Duodenal mucosa (tissue), 2 donors: ENCODE data around the gene CFAP43.

ENCODE experiments used
- H3K27ac ChIP-seq: one replicate; pipeline ENCODE4 v1.7.0; 2013; ENCODE audit warnings: low read depth, low read length
- H3K27me3 ChIP-seq, 2 donors: one replicate each; pipeline ENCODE4 v1.7.0; 2013; ENCODE audit warnings: low read length in 2 of 2, control low read depth in 1 of 2; ENCODE audit not compliant: insufficient read depth in 2 of 2, control insufficient read depth in 1 of 2
- H3K36me3 ChIP-seq, 2 donors: one replicate each; pipeline ENCODE4 v1.7.0; 2013; ENCODE audit warnings: low read length in 2 of 2, control low read depth in 1 of 2; ENCODE audit not compliant: insufficient read depth in 2 of 2, control insufficient read depth in 1 of 2
- H3K4me1 ChIP-seq, 2 donors: one replicate each; pipeline ENCODE4 v1.7.0; 2013; ENCODE audit warnings: low read length in 2 of 2, control low read depth in 1 of 2; ENCODE audit not compliant: insufficient read depth in 2 of 2, control insufficient read depth in 1 of 2
- H3K4me3 ChIP-seq, 2 donors: one replicate each; pipeline ENCODE4 v1.7.0; 2013; ENCODE audit warnings: low read length in 2 of 2, low read depth in 1 of 2
- H3K9ac ChIP-seq, 2 donors: one replicate each; pipeline ENCODE4 v1.7.0; 2013; ENCODE audit warnings: low read length in 2 of 2, low read depth in 1 of 2
- H3K9me3 ChIP-seq, 2 donors: one replicate each; pipeline ENCODE4 v1.7.0; 2013; ENCODE audit warnings: low read length in 2 of 2, control low read depth in 1 of 2; ENCODE audit not compliant: control insufficient read depth in 1 of 2

Gene CFAP43, protein sequence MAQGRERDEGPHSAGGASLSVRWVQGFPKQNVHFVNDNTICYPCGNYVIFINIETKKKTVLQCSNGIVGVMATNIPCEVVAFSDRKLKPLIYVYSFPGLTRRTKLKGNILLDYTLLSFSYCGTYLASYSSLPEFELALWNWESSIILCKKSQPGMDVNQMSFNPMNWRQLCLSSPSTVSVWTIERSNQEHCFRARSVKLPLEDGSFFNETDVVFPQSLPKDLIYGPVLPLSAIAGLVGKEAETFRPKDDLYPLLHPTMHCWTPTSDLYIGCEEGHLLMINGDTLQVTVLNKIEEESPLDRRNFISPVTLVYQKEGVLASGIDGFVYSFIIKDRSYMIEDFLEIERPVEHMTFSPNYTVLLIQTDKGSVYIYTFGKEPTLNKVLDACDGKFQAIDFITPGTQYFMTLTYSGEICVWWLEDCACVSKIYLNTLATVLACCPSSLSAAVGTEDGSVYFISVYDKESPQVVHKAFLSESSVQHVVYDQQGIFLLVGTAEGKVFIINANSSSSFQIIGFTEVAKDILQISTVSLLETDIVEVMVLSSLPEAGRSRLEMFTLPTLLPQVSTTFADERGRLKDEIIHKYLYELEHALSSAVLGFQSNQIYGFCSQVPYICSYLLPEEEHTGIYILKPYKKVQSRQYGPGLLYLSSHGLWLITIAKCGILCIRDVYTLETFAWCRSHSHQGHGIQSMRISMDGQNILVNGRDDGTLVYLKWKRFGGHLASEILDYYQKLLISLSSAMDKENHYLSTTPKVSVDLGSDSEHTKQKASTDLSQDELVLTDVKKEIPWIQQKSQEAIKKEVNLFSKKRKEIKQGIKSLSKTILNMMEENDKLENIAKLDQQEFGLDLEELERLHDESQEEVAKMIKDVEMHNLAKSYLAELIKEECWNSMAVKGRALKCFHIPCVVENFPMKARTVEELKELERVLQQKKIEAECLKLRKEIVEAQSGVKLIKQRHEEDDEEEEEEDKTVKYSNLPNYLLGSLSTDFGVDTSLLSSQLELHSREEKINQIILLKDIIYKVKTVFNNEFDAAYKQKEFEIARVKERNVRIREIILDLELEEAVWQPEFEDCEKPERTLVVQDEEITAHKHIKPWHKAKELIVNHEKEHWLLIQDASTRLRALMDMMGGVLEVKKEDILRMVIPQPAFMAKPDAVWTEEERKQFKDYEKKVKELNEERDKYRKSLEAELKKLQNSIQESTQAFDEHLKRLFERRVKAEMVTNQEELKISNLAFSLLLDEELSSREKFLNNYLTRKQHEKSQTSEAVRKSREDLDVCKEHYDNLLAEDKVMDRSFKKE (N-terminal part only)

DNA sequence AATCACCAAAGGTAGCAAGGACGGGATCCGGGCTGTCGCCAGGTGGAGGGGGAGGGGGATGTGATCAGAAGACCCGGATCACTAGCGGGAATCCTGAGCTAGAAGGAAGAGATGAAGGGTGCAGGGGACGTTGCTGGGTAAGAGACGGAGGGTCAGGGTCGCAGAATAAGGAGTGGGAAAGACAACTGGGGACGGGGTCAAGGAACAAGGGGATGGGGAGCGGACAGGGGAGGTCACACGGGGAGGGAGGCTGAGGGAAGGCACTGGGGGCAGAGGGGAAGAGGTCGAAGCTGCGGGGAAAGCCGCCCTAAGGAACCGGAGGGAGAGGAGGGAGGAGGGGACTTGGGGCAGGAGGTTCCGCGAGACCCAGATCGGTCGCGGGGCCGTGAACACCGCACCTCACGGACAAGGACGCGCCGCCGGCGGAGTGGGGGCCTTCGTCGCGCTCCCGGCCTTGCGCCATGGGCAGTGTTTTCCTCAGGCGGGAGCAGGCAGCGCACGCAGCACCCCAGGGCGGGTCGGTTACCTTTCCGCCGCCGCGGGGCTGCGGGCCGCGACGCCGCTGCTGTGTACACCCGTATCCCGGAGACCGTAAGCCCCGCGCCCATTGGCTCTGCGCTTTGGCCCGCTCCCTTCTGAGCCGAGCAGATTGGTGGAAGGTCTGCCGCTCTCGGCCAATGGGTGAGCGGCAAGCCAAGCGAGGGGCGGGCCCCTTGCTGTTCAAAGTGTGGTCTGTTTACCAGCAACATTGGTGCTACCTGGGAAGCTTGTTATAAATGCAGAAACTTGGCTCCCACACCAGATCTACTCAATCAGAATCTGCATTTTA is at the start of gene CFAP43:
TSS of gene CFAP43 (minus strand) at position 581 of the 829 bp plus-strand sequence. CDS start at position 463, 118 bp downstream.
- Histone ChIP-seq H3K9me3 (peaks cover 0 to 7% of the 10 kb centered on the region in 2 donors), H3K36me3 (no peaks in the 10 kb centered on the region), H3K27me3 (no peaks in the 10 kb centered on the region), H3K9ac (peak within 1 kb of the TSS; percentile 75 to 78), H3K4me3 (peak within 1 kb of the TSS; percentile 85 to 96), H3K4me1 (peaks cover 5 to 7% of the 10 kb centered on the region in 2 donors), H3K27ac (no peak within 1 kb of the TSS)

GRCh38 chr10:104281694-104282093 is 49.5 kb upstream of the CFAP43 start:
- Histone ChIP-seq H3K27me3 (no peaks in the 10 kb centered on the region), H3K4me3 (no peak overlapping the region), H3K36me3 (peaks cover 0 to 3% of the 10 kb centered on the region in 2 donors), H3K4me1 (no peaks in the 10 kb centered on the region), H3K9ac (no peak overlapping the region), H3K27ac (no peak overlapping the region), H3K9me3 (no peaks in the 10 kb centered on the region)

- H3K27me3 ChIP-seq: no peaks in the 10 kb centered on the region
- no peaks in the 10 kb centered on the region for H3K4me1 ChIP-seq
- no peak overlapping the region for H3K4me3 ChIP-seq
- H3K36me3 ChIP-seq: peaks cover 0 to 3% of the 10 kb centered on the region in 2 donors
- H3K9ac ChIP-seq: no peak overlapping the region
- H3K27ac ChIP-seq: no peak overlapping the region
- H3K9me3 ChIP-seq: no peaks in the 10 kb centered on the region
These were observed 47.5 kb upstream of the CFAP43 start for GRCh38 chr10:104279550-104280259.

GRCh38 chr10:104277785-104278184 is 45.6 kb upstream of the CFAP43 start:
- Histone ChIP-seq H3K27me3 (no peaks in the 10 kb centered on the region), H3K4me3 (no peak overlapping the region), H3K9ac (no peak overlapping the region), H3K27ac (no peak overlapping the region), H3K9me3 (no peaks in the 10 kb centered on the region), H3K4me1 (no peaks in the 10 kb centered on the region), H3K36me3 (peaks cover 0 to 3% of the 10 kb centered on the region in 2 donors)

DNA sequence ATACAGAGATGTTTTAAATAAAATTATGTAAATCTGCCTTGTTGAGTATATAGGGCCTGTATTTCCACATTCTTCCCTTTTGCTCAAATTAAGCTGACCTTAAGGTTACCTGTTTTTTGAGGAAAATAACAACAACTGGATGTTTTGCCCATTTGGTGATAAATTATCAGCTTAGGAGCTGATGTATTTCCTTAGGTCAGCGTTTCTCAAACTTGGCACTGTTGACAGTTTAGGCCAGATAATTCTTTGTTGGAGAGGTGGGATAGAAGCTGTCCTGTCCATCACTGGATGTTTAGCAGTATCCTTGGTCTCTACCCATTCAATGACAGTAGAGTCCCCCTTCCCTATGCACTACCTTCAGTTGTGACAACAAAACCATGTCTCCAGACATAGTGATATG is 44.0 kb upstream of the CFAP43 start:
- no peak overlapping the region for H3K4me3 ChIP-seq
- H3K36me3 ChIP-seq: peaks cover 0 to 3% of the 10 kb centered on the region in 2 donors
- no peak overlapping the region for H3K27ac ChIP-seq
- H3K27me3 ChIP-seq: no peaks in the 10 kb centered on the region
- no peaks in the 10 kb centered on the region for H3K4me1 ChIP-seq
- no peaks in the 10 kb centered on the region for H3K9me3 ChIP-seq
- H3K9ac ChIP-seq: no peak overlapping the region

DNA sequence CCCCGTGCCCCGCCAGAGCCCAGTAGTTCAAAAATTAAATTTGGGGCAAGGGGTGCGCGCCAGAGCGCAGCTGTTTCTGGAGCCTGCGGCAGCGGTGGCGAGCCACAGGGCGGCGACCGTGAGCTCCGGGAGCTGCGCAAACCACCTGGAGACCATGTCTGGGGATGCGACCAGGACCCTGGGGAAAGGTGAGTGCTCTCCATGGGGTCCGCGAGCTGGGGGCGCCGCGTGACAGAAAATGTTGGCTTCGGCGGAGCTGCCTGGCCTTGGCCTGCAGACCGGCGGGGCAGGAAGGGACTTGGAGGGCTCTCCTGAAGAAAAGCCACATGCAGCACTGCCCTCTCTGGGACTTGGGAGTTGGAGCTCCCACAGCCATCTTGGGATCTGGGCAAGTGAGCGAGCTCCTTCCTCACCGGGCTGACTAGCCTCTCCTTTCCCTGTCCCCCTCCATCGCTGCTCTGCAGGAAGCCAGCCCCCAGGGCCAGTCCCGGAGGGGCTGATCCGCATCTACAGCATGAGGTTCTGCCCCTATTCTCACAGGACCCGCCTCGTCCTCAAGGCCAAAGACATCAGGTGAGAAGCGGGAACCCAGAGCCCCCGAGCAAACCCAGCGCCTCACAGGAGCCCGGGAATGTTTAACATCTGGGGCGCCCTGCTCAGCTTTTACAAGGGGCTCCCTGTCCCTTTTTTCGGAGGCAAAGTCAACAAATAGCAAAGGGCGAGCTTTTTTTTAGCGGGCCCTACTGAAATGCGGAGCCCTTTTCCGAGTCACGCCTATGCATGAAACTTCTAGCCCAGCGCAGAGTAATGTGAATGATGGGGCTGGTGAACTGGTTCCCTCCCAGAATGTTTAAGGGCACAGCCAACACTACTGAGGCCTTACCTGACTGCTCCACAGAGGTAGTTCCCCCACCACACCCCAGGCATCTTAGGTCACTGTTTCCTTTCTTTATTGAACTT is 42.9 kb upstream of the CFAP43 start:
- no peak overlapping the region for H3K27ac ChIP-seq
- peak overlapping the region; percentile 62 to 63 for H3K9ac ChIP-seq
- no peaks in the 10 kb centered on the region for H3K9me3 ChIP-seq
- no peaks in the 10 kb centered on the region for H3K4me1 ChIP-seq
- H3K36me3 ChIP-seq: no peaks in the 10 kb centered on the region
- peak overlapping the region; percentile 75 to 87 for H3K4me3 ChIP-seq
- no peaks in the 10 kb centered on the region for H3K27me3 ChIP-seq

DNA sequence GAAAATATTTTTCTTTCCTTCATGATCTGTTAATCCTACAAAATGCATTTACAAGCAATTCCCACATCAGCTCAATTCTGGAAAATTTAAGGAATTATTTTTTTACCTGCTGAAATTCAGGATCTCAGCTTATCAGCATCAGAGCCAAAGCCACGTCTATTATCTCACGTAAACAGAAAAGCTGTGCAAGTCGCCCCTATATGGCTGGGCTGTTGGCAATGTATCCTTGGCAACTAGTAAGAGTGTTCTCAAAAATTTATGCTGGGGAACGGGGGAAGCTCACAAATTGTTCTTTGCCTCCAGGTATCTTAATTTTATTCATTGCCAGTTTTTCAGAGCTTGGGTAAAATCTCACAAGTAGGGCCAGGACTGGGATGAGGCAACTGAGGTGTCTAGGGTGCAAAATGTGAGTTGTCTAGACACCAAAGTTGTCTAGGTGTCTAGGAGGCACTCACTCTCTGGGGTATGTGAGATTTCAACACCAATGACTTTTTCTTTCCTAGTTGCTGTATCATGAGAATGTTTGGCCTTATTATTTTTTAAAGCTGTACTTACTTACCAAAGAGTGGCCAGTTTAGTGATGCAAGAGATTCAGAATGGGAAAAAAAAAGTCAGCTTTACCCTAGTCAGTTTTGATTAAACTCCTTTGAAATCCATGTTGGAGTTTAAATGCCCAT is 41.9 kb upstream of the CFAP43 start:
- Histone ChIP-seq H3K27ac (no peak overlapping the region), H3K9me3 (no peaks in the 10 kb centered on the region), H3K4me3 (no peak overlapping the region), H3K36me3 (no peaks in the 10 kb centered on the region), H3K9ac (peak overlapping the region in 1 of 2 donors; percentile 31), H3K27me3 (no peaks in the 10 kb centered on the region), H3K4me1 (peaks cover 0 to 6% of the 10 kb centered on the region in 2 donors)

GRCh38 chr10:104273286-104273685 is 41.1 kb upstream of the CFAP43 start:
- Histone ChIP-seq H3K36me3 (peaks cover 0 to 2% of the 10 kb centered on the region in 2 donors), H3K9me3 (no peaks in the 10 kb centered on the region), H3K27ac (no peak overlapping the region), H3K9ac (no peak overlapping the region), H3K4me3 (no peak overlapping the region), H3K4me1 (peaks cover 3 to 8% of the 10 kb centered on the region in 2 donors), H3K27me3 (no peaks in the 10 kb centered on the region)
